ENCODE data around the gene FAM53C. TPM values are rescaled to one million over a fixed set of nuclear protein-coding genes. Genes with fewer than 3 reads are reported as not detected.
A peak's percentile ranks its signal among the peaks of the same experiment; 100 is the strongest.
"Not testable (repeated sequence)": the region's sequence is repeated elsewhere in the genome, so short reads cannot be mapped to it uniquely, and the experiment has no call there.

Gene FAM53C
- total RNA-seq, 1 experiment from 2014 or later: 57.3 TPM

GRCh38 chr5:138382347-138382746 is 44.3 kb downstream of the FAM53C start:
- no peak for DNase-seq (ENCODE audit: low spot score)
- in situ Hi-C loops (cut with HindIII; ENCODE audit: low sequenced_read_pairs): no loop called here

- no peak for DNase-seq (ENCODE audit: low spot score)
- in situ Hi-C loops (cut with HindIII; ENCODE audit: low sequenced_read_pairs): no loop called here
Measured at GRCh38 chr5:138385660-138386059, 47.6 kb downstream of the FAM53C start.

DNA sequence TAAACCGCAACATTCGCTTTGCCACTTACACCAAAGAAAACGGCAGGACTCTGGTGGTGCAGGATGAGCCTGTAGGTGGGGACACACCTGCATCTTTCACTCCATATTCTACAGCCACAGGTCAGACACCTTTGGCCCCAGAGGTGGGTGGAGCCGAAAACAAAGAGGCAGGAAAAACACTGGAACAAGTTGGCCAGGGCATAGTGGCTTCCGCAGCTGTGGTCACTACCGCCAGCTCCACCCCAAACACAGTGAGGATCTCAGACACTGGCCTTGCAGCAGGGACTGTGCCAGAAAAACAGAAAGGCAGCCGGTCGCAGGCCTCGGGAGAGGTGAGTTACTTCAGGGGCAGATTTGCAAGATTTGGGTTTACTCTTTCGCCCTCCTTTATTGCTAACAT is 48.2 kb downstream of the FAM53C start:
- DNase-seq (ENCODE audit: low spot score): no peak
- in situ Hi-C loops (cut with HindIII; ENCODE audit: low sequenced_read_pairs): no loop called here

DNA sequence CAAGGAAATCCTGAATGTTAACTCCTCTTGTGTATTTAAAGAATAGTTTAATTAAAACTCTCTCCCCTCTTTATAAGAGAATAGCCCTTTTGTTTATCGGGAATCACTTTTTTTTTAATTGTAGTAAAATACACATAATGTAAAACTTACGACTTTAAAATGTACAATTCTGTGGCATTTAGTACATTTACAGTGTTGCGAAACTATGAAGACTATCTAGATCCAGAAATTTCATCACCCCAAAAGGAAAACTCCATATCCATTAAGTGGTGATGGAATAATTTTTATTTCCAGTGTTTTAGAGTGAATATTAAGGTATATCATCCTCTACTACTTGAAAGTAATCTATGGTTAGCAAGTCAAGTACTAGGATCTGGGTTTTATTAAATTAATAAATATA is 51.3 kb downstream of the FAM53C start:
- DNase-seq (ENCODE audit: low spot score): no peak
- in situ Hi-C loops (cut with HindIII; ENCODE audit: low sequenced_read_pairs): no loop called here

DNA sequence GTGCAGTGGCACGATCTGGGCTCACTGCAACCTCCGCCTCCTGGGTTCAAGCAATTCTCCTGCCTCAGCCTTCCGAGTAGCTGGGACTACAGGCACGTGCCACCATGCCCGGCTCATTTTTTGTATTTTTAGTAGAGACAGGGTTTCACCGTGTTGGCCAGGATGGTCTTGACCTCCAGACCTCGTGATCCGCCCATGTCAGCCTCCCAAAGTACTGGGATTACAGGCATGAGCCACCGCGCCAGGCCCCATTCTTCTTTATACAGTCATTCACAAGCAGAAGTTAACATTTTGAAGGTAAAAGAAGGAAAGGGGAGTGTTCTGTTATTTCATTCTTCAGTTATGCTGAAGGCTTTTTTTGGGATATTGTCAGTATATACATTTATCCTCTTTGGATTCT is 51.8 kb downstream of the FAM53C start:
- DNase-seq (ENCODE audit: low spot score); in situ Hi-C loops (cut with HindIII; ENCODE audit: low sequenced_read_pairs): not testable (repeated sequence)

- in situ Hi-C loops (cut with HindIII; ENCODE audit: low sequenced_read_pairs): no loop called here
- peak; percentile 35 for DNase-seq (ENCODE audit: low spot score)
Measured at GRCh38 chr5:138391859-138392386, 53.9 kb downstream of the FAM53C start.

Other genes starting within 250 kb of the FAM53C start
- gene NME5, start 198.8 kb upstream of the FAM53C start, total RNA-seq (2014; rRNA removed; shearing (Covaris generic)): not detected in 2 replicates
- gene BRD8, start 159.6 kb upstream of the FAM53C start, total RNA-seq (2014; rRNA removed; shearing (Covaris generic)): 36.8 and 47.4 TPM in 2 replicates
- gene KIF20A, start 159.2 kb upstream of the FAM53C start, total RNA-seq (2014; rRNA removed; shearing (Covaris generic)): 30.7 and 51.0 TPM in 2 replicates
- gene CDC23, start 124.9 kb upstream of the FAM53C start, total RNA-seq (2014; rRNA removed; shearing (Covaris generic)): 25.4 and 53.6 TPM in 2 replicates
- not detected in 2 replicates for gene GFRA3, start 63.6 kb upstream of the FAM53C start, total RNA-seq (2014; rRNA removed; shearing (Covaris generic))
- gene CDC25C, start 6.5 kb upstream of the FAM53C start, total RNA-seq (2014; rRNA removed; shearing (Covaris generic)): 39.8 and 57.5 TPM in 2 replicates
- 56.3 and 72.0 TPM in 2 replicates for gene KDM3B, start 14.4 kb downstream of the FAM53C start, total RNA-seq (2014; rRNA removed; shearing (Covaris generic))
- 23.9 and 35.9 TPM in 2 replicates for gene REEP2, start 100.8 kb downstream of the FAM53C start, total RNA-seq (2014; rRNA removed; shearing (Covaris generic))
- gene EGR1, start 127.2 kb downstream of the FAM53C start, total RNA-seq (2014; rRNA removed; shearing (Covaris generic)): 0.62 and 4.0 TPM in 2 replicates
- gene ETF1, start 205.0 kb downstream of the FAM53C start, total RNA-seq (2014; rRNA removed; shearing (Covaris generic)): 168 and 229 TPM in 2 replicates
- gene HSPA9, start 237.1 kb downstream of the FAM53C start, total RNA-seq (2014; rRNA removed; shearing (Covaris generic)): 394 and 650 TPM in 2 replicates

Data from G401 (cell line).